Neuronal stem cell (in vitro differentiated cells): Measurements from ENCODE around the gene PCDHB8.
"Not testable (repeated sequence)": the region's sequence is repeated elsewhere in the genome, so short reads cannot be mapped to it uniquely, and the experiment has no call there.

ENCODE experiments used
- DNase-seq: peaks from one replicate; pipeline ENCODE4 v3.0.0-alpha.2; 2013; ENCODE audit warnings: low spot score
- H2AFZ ChIP-seq: one replicate; pipeline ENCODE4 v1.6.1; 2013; ENCODE audit warnings: mild to moderate bottlenecking, low read length, inconsistent platforms
- H2AK5ac ChIP-seq: 2 replicates; pipeline ENCODE4 v1.6.1; 2013; ENCODE audit warnings: low read depth, mild to moderate bottlenecking, inconsistent platforms, low read length, moderate library complexity, mixed read lengths
- H2BK120ac ChIP-seq: 2 replicates; pipeline ENCODE4 v1.6.1; 2013; ENCODE audit warnings: low read depth, mild to moderate bottlenecking, inconsistent platforms, low read length, moderate library complexity, mixed read lengths
- H2BK12ac ChIP-seq: one replicate; pipeline ENCODE4 v1.6.1; 2013; ENCODE audit warnings: low read length, inconsistent platforms
- H2BK15ac ChIP-seq: 2 replicates; pipeline ENCODE4 v1.6.1; 2013; ENCODE audit warnings: mild to moderate bottlenecking, low read length, inconsistent platforms, mixed read lengths
- H2BK5ac ChIP-seq: one replicate; pipeline ENCODE4 v1.6.1; 2013; ENCODE audit warnings: inconsistent platforms, mild to moderate bottlenecking, low read length, moderate library complexity
- H3K14ac ChIP-seq: one replicate; pipeline ENCODE4 v1.6.1; 2013; ENCODE audit warnings: low read length, inconsistent platforms
- H3K18ac ChIP-seq: 2 replicates; pipeline ENCODE4 v1.6.1; 2013; ENCODE audit warnings: low read length, inconsistent platforms
- H3K23ac ChIP-seq: 2 replicates; pipeline ENCODE4 v1.6.1; 2013; ENCODE audit warnings: low read depth, mild to moderate bottlenecking, mixed read lengths, low read length, inconsistent platforms; ENCODE audit not compliant: poor library complexity
- H3K27ac ChIP-seq: replicated peaks from 3 replicates; pipeline ENCODE4 v1.5.1; 2013; ENCODE audit warnings: low read length, inconsistent platforms
- H3K27me3 ChIP-seq, 3 experiments: 2 replicates each; pipeline ENCODE4 v1.6.1; 2013; ENCODE audit warnings: low read length in 3 of 3, mild to moderate bottlenecking in 2 of 3, inconsistent platforms in 1 of 3, low read depth in 1 of 3, mixed read lengths in 1 of 3, moderate library complexity in 1 of 3; ENCODE audit not compliant: control insufficient read depth in 3 of 3, insufficient read depth in 3 of 3
- H3K36me3 ChIP-seq, 2 donors: replicated peaks in 1 of 2; 2 replicates each; pipeline ENCODE4 v1.6.1; 2013; ENCODE audit warnings: low read length in 2 of 2; ENCODE audit not compliant: control insufficient read depth in 2 of 2, insufficient read depth in 2 of 2
- H3K4ac ChIP-seq: 2 replicates; pipeline ENCODE4 v1.6.1; 2013; ENCODE audit warnings: inconsistent platforms, mild to moderate bottlenecking, low read length, moderate library complexity
- H3K4me1 ChIP-seq, 2 donors: 1 replicate in 1 of 2; 2 replicates in 1 of 2; pipeline ENCODE4 v1.6.1; 2013; ENCODE audit warnings: low read length in 2 of 2, low read depth in 1 of 2; ENCODE audit not compliant: control insufficient read depth in 2 of 2, insufficient read depth in 1 of 2
- H3K4me2 ChIP-seq: one replicate; pipeline ENCODE4 v1.6.1; 2013; ENCODE audit warnings: mild to moderate bottlenecking, low read length, inconsistent platforms; ENCODE audit not compliant: insufficient read depth, poor library complexity, severe bottlenecking
- H3K4me3 ChIP-seq, 2 donors: 2 replicates each; pipeline ENCODE4 v1.5.1; 2013; ENCODE audit warnings: low read length in 2 of 2, mild to moderate bottlenecking in 2 of 2, inconsistent platforms in 1 of 2, moderate library complexity in 1 of 2
- H3K79me1 ChIP-seq: one replicate; pipeline ENCODE4 v1.6.1; 2013; ENCODE audit warnings: low read depth, mild to moderate bottlenecking, inconsistent platforms, low read length, moderate library complexity
- H3K9ac ChIP-seq: one replicate; pipeline ENCODE4 v1.6.1; 2013; ENCODE audit warnings: mild to moderate bottlenecking, low read depth, low read length, inconsistent platforms; ENCODE audit not compliant: poor library complexity
- H3K9me3 ChIP-seq, 2 donors: replicated peaks in 1 of 2; 2 replicates each; pipeline versions ENCODE3 to v1.6.1; 2013; ENCODE audit warnings: low read length in 2 of 2, mild to moderate bottlenecking in 2 of 2, inconsistent platforms in 1 of 2, low read depth in 1 of 2, mixed read lengths in 1 of 2, moderate library complexity in 1 of 2; ENCODE audit not compliant: control insufficient read depth in 2 of 2, insufficient read depth in 1 of 2
- H4K8ac ChIP-seq: one replicate; pipeline ENCODE4 v1.6.1; 2013; ENCODE audit warnings: low read depth, mild to moderate bottlenecking, inconsistent platforms, low read length, moderate library complexity
- H4K91ac ChIP-seq: one replicate; pipeline ENCODE4 v1.6.1; 2013; ENCODE audit warnings: low read length, low read depth, mild to moderate bottlenecking, inconsistent platforms; ENCODE audit not compliant: poor library complexity
- WGBS, 2 donors: extraction: QIAGEN DNeasy Blood & Tissue Kit; methylation state at CpG; one replicate each; pipeline ENCODE4 v1.1.7; 2013; ENCODE audit warnings: missing lambda C conversion rate in 2 of 2, mixed read lengths in 1 of 2; ENCODE audit not compliant: insufficient read length in 2 of 2, insufficient replicate concordance in 1 of 2; ENCODE audit errors: extremely low coverage in 2 of 2; 5-methylcytosine and 5-hydroxymethylcytosine counted together

Gene PCDHB8

DNA sequence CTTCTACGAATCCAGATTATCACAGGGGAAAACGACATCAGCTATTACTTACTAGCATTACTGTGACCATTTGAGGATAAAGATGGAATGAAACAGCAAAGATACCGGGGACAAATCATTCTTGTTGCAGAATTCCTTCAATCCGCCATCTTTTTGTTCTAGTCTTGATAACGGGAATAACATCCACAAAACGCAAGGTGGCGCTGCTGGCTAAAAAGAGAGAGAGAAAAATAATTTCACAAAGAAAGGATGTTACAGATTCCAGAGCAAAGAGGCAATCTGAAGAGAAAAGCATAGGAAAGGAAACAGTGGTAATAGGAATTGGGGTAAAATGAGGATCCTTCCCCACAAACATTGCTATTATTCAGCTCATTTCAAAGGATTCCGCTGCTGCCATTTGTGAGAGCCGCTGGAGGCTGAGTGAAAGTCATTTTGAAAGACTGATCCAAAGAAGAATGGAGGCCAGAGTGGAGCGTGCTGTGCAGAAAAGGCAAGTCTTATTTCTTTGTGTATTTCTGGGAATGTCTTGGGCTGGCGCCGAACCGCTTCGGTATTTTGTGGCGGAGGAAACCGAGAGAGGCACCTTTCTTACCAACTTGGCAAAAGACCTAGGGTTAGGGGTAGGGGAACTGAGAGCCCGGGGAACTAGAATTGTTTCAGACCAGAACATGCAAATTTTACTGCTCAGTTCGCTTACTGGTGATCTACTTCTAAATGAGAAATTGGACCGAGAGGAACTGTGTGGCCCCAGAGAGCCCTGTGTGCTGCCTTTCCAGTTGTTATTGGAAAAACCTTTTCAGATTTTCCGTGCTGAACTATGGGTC, 5.0 kb upstream of the PCDHB8 start, which contains the start of gene PCDHB7:
Gene PCDHB7 (plus strand): TSS at position 264 of the 824 bp plus-strand sequence. CDS start 192 bp downstream, at position 456.
- Histone ChIP-seq H3K9me3 (peaks cover 10 to 15% of the 10 kb centered on the region in 2 donors), H2BK12ac (no peak within 1 kb of the TSS), H3K23ac (no peak within 1 kb of the TSS), H2BK15ac (no peak within 1 kb of the TSS), H2AK5ac (no peak within 1 kb of the TSS), H3K9ac (no peak within 1 kb of the TSS), H3K4ac (no peak within 1 kb of the TSS), H3K27me3 (no peaks in the 10 kb centered on the region), H3K18ac (no peak within 1 kb of the TSS), H3K36me3 (no peaks in the 10 kb centered on the region), H3K79me1 (no peaks in the 10 kb centered on the region), H2AFZ (peak within 1 kb of the TSS; percentile 79), H2BK5ac (peak within 1 kb of the TSS; percentile 24), H3K27ac (no peak within 1 kb of the TSS), H4K8ac (no peak within 1 kb of the TSS), H4K91ac (no peak within 1 kb of the TSS), H3K14ac (no peak within 1 kb of the TSS), H3K4me2 (no peak within 1 kb of the TSS), H2BK120ac (no peak within 1 kb of the TSS), H3K4me3 (no peak within 1 kb of the TSS), H3K4me1 (no peaks in the 10 kb centered on the region)
- no peak for DNase-seq
- no CpG with 5 or more reads among the region's 20 CpGs for WGBS, 2 donors

DNA sequence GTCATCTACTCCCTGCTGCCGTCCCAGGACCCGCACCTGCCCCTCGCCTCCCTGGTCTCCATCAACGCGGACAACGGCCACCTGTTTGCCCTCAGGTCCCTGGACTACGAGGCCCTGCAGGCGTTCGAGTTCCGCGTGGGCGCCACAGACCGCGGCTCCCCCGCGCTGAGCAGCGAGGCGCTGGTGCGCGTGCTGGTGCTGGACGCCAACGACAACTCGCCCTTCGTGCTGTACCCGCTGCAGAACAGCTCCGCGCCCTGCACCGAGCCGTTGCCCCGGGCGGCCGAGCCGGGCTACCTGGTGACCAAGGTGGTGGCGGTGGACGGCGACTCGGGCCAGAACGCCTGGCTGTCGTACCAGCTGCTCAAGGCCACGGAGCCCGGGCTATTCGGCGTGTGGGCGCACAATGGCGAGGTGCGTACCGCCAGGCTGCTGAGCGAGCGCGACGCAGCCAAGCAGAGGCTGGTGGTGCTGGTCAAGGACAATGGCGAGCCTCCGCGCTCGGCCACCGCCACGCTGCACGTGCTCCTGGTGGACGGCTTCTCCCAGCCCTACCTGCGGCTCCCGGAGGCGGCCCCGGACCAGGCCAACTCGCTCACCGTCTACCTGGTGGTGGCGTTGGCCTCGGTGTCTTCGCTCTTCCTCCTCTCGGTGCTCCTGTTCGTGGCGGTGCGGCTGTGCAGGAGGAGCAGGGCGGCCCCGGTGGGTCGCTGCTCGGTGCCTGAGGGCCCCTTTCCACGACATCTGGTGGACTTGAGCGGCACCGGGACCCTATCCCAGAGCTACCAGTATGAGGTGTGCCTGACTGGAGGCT, 3.1 kb upstream of the PCDHB8 start:
- H4K8ac ChIP-seq, H4K91ac ChIP-seq, H2AK5ac ChIP-seq, H3K36me3 ChIP-seq, H3K14ac ChIP-seq, H2AFZ ChIP-seq, H3K4ac ChIP-seq, H3K79me1 ChIP-seq, H2BK15ac ChIP-seq, H2BK120ac ChIP-seq, H2BK12ac ChIP-seq, DNase-seq, H3K18ac ChIP-seq, H3K9ac ChIP-seq, H3K4me3 ChIP-seq, H3K4me2 ChIP-seq, H3K4me1 ChIP-seq, H2BK5ac ChIP-seq, H3K27me3 ChIP-seq, H3K27ac ChIP-seq: not testable (repeated sequence)
- WGBS, 2 donors, result no CpG with 5 or more reads among the region's 79 CpGs
- Histone ChIP-seq H3K23ac (peak overlapping the region; percentile 20), H3K9me3 (peaks cover 11 to 15% of the 10 kb centered on the region in 2 donors)

DNA sequence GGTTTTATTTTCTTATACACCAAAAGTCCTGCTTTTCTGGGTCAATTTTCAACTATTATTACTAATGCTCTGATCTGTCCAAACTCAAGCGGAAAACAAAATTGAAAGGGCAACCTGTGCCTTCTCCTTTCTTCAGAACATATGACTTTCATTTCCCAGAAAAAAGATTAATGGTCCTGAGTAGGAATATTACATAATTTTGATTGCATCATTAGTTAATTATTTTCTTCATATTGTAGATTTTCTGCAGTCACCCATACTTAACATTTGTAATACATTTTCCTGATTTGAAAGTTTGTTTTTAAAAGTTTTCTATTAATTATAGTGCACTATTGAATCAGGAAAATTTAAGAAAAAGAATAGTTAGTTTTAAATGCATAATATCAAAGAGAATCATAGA, 1.7 kb upstream of the PCDHB8 start:
- no peak overlapping the region for H3K18ac ChIP-seq

DNA sequence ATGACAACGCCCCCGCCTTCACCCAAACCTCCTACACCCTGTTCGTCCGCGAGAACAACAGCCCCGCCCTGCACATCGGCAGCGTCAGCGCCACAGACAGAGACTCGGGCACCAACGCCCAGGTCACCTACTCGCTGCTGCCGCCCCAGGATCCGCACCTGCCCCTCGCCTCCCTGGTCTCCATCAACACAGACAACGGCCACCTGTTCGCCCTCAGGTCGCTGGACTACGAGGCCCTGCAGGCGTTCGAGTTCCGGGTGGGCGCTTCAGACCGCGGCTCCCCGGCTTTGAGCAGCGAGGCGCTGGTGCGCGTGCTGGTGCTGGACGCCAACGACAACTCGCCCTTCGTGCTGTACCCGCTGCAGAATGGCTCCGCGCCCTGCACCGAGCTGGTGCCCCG, 1.8 kb downstream of the PCDHB8 start:
- not testable (repeated sequence) for H3K23ac ChIP-seq, H2AK5ac ChIP-seq, H3K36me3 ChIP-seq, H3K27me3 ChIP-seq, H3K4me2 ChIP-seq, H3K79me1 ChIP-seq, H3K4me3 ChIP-seq, H4K8ac ChIP-seq, H3K14ac ChIP-seq, H2BK5ac ChIP-seq, H3K4ac ChIP-seq, H2AFZ ChIP-seq, H2BK120ac ChIP-seq, H3K9ac ChIP-seq, DNase-seq, H3K4me1 ChIP-seq, H4K91ac ChIP-seq, H2BK12ac ChIP-seq, H3K18ac ChIP-seq, H2BK15ac ChIP-seq, H3K27ac ChIP-seq
- WGBS, 2 donors, result no CpG with 5 or more reads among the region's 39 CpGs
- peaks cover 7 to 12% of the 10 kb centered on the region in 2 donors for H3K9me3 ChIP-seq

More for the DNA sequence above, 1.7 kb upstream of the PCDHB8 start:
- no peak overlapping the region for H2BK12ac ChIP-seq
- no peak for DNase-seq
- no peaks in the 10 kb centered on the region for H3K4me1 ChIP-seq
- H3K27me3 ChIP-seq, result no peaks in the 10 kb centered on the region
- H3K9me3 ChIP-seq, result peaks cover 11 to 15% of the 10 kb centered on the region in 2 donors
- no peak overlapping the region for H2AFZ ChIP-seq
- no peaks in the 10 kb centered on the region for H3K79me1 ChIP-seq
- H3K27ac ChIP-seq, result no peak overlapping the region
- H3K36me3 ChIP-seq, result no peaks in the 10 kb centered on the region
- no peak overlapping the region for H3K9ac ChIP-seq
- H2AK5ac ChIP-seq, result no peak overlapping the region
- H3K4me3 ChIP-seq, result no peak overlapping the region
- WGBS, 2 donors, result no CpG with 5 or more reads among the region's 1 CpG
- H2BK5ac ChIP-seq, result no peak overlapping the region
- no peak overlapping the region for H3K4ac ChIP-seq
- no peak overlapping the region for H2BK15ac ChIP-seq
- no peak overlapping the region for H4K8ac ChIP-seq
- no peak overlapping the region for H2BK120ac ChIP-seq
- no peak overlapping the region for H3K14ac ChIP-seq
- H4K91ac ChIP-seq, result no peak overlapping the region
- no peak overlapping the region for H3K4me2 ChIP-seq
- no peak overlapping the region for H3K23ac ChIP-seq
